ENCODE data around the gene CACNA2D3. TPM values are rescaled to one million over a fixed set of nuclear protein-coding genes. Genes with fewer than 3 reads are reported as not detected.

Gene CACNA2D3
- total RNA-seq, 1 donor from 2014 or later: 0.10 TPM

GRCh38 chr3:54358969-54359694 is 236.8 kb downstream of the CACNA2D3 start:
- peak; percentile 81 for DNase-seq (ENCODE audit: low spot score)

GRCh38 chr3:54360320-54360719 is 238.0 kb downstream of the CACNA2D3 start:
- peak; percentile 30 for ATAC-seq
- DNase-seq (ENCODE audit: low spot score): no peak

More at GRCh38 chr3:54358969-54359694, 236.8 kb downstream of the CACNA2D3 start:
- ATAC-seq: peak; percentile 89

GRCh38 chr3:54361746-54362283 is 239.5 kb downstream of the CACNA2D3 start:
- no peak for ATAC-seq

GRCh38 chr3:54366007-54366750 is 243.8 kb downstream of the CACNA2D3 start:
- ATAC-seq: no peak
- no peak for DNase-seq (ENCODE audit: low spot score)

More at GRCh38 chr3:54361746-54362283, 239.5 kb downstream of the CACNA2D3 start:
- DNase-seq (ENCODE audit: low spot score): no peak

GRCh38 chr3:54366839-54367238 is 244.5 kb downstream of the CACNA2D3 start:
- DNase-seq (ENCODE audit: low spot score): no peak
- ATAC-seq: no peak

GRCh38 chr3:54372232-54372631 is 249.9 kb downstream of the CACNA2D3 start:
- ATAC-seq (no peak), DNase-seq (ENCODE audit: low spot score) (no peak)

GRCh38 chr3:54374214-54374852 is 252.0 kb downstream of the CACNA2D3 start:
- DNase-seq (ENCODE audit: low spot score) (peak; percentile 55), ATAC-seq (peak; percentile 93)

GRCh38 chr3:54376142-54376807 is 253.9 kb downstream of the CACNA2D3 start:
- DNase-seq (ENCODE audit: low spot score) (no peak), ATAC-seq (no peak)

GRCh38 chr3:54376939-54377578 is 254.7 kb downstream of the CACNA2D3 start:
- DNase-seq (ENCODE audit: low spot score) (no peak), ATAC-seq (no peak)

- ATAC-seq: no peak
Measured at GRCh38 chr3:54378184-54378583, 255.8 kb downstream of the CACNA2D3 start.

GRCh38 chr3:54384279-54384678 is 261.9 kb downstream of the CACNA2D3 start:
- no peak for ATAC-seq
- no peak for DNase-seq (ENCODE audit: low spot score)

More at GRCh38 chr3:54378184-54378583, 255.8 kb downstream of the CACNA2D3 start:
- no peak for DNase-seq (ENCODE audit: low spot score)

- DNase-seq (ENCODE audit: low spot score) (no peak), ATAC-seq (no peak)
Measured at GRCh38 chr3:54390582-54390981, 268.2 kb downstream of the CACNA2D3 start.

- DNase-seq (ENCODE audit: low spot score): no peak
- ATAC-seq: no peak
Measured at GRCh38 chr3:54393150-54393549, 270.8 kb downstream of the CACNA2D3 start.

GRCh38 chr3:54408328-54408727 is 286.0 kb downstream of the CACNA2D3 start:
- DNase-seq (ENCODE audit: low spot score): no peak
- no peak for ATAC-seq

- ATAC-seq (no peak), DNase-seq (ENCODE audit: low spot score) (no peak)
Measured at GRCh38 chr3:54421943-54422342, 299.6 kb downstream of the CACNA2D3 start.

- no peak for DNase-seq (ENCODE audit: low spot score)
- no peak for ATAC-seq
Measured at GRCh38 chr3:54424292-54424691, 301.9 kb downstream of the CACNA2D3 start.

- ATAC-seq (no peak), DNase-seq (ENCODE audit: low spot score) (no peak)
Measured at GRCh38 chr3:54426381-54426780, 304.0 kb downstream of the CACNA2D3 start.

GRCh38 chr3:54427501-54427900 is 305.1 kb downstream of the CACNA2D3 start:
- no peak for ATAC-seq
- DNase-seq (ENCODE audit: low spot score): no peak

- ATAC-seq (peak; percentile 86), DNase-seq (ENCODE audit: low spot score) (peak; percentile 52)
Measured at GRCh38 chr3:54427941-54428871, 305.9 kb downstream of the CACNA2D3 start.

Measured in left lobe of liver (tissue), 2 donors.